ENCODE measurements around the gene PABPN1. TPM values are rescaled to one million over a fixed set of nuclear protein-coding genes. Genes with fewer than 3 reads are reported as not detected.

The PABPN1 gene
- total and polyA plus RNA-seq, 2 of the 13 experiments (the other 11 are each of a cell fraction or from before 2014, with no cell fraction given), result 233 to 524 TPM

DNA sequence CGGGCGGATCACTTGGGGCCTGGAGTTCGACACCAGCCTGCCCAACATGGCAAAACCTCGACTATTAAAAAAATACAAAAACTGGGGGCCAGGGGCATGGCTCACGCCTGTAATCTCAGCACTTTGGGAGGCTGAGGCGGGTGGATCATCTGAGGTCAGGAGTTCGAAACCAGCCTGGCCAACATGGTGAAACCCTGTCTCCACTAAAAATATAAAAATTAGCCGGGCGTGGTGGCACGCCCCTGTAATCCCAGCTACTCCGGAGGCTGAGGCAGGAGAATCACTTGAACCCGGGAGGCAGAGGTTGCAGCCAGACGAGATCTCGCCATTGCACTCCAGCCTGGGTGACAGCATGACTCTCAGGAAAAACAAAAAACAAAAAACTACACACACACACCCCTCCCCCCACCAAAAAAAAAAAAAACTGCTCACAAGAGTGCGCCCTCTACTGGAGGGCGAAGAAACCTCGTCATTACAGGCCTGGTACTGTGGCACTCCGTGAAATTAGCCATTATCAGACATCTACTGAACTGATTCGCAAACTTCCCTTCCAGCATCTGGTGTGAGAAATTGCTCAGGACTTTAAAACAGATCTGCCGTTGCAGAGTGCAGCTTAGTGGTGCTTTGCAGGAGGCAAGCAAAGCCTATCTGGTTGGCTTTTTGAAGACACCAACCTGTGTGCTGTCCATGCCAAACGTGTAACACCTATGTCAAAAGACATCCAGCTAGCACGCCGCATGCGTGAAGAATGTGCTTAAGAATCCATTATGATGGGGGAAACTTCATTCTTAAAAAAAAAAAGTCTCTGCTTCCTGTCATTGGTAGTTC, 26.3 kb upstream of the PABPN1 start (continued):
- TF ChIP-seq, protein P1, sequence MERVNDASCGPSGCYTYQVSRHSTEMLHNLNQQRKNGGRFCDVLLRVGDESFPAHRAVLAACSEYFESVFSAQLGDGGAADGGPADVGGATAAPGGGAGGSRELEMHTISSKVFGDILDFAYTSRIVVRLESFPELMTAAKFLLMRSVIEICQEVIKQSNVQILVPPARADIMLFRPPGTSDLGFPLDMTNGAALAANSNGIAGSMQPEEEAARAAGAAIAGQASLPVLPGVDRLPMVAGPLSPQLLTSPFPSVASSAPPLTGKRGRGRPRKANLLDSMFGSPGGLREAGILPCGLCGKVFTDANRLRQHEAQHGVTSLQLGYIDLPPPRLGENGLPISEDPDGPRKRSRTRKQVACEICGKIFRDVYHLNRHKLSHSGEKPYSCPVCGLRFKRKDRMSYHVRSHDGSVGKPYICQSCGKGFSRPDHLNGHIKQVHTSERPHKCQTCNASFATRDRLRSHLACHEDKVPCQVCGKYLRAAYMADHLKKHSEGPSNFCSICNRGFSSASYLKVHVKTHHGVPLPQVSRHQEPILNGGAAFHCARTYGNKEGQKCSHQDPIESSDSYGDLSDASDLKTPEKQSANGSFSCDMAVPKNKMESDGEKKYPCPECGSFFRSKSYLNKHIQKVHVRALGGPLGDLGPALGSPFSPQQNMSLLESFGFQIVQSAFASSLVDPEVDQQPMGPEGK (CRISPR knock-in tag; IDR thresholded peaks at IDR 0.05), result peak; percentile 76
- TF ChIP-seq ZNF207 (IDR thresholded peaks at IDR 0.05; ENCODE audit: borderline replicate concordance) (no peak), HOXA9 (CRISPR knock-in tag; IDR thresholded peaks at IDR 0.05; ENCODE audit: borderline replicate concordance) (no peak), IRX3 (CRISPR knock-in tag; IDR thresholded peaks at IDR 0.05; ENCODE audit: borderline replicate concordance, low read depth) (no peak), SOX13 (IDR thresholded peaks at IDR 0.05) (0 out of 2 replicates have a peak, but pooled peaks have one; percentile 46), SOX13 (CRISPR knock-in tag; conservative IDR thresholded peaks at IDR 0.05 in 1 of 2, IDR thresholded peaks at IDR 0.05 in 1 of 2) (0 out of 4 replicates have a peak, but pooled peaks of 1 of the 2 experiments have one; percentile 5), ZNF605 (CRISPR knock-in tag; IDR thresholded peaks at IDR 0.05) (peak; percentile 96), YY1 (IDR thresholded peaks at IDR 0.05; ENCODE audit: insufficient read depth, insufficient replicate concordance, low read depth, low read length) (peak; percentile 37), ZNF143 (CRISPR knock-in tag; IDR thresholded peaks at IDR 0.05) (peak; percentile 43; the same call in 1 of the 2 replicates), MIXL1 (CRISPR knock-in tag; IDR thresholded peaks at IDR 0.05) (peak; percentile 18; the same call in 1 of the 2 replicates), ZNF746 (CRISPR knock-in tag; IDR thresholded peaks at IDR 0.05) (peak; percentile 53; the same call in 1 of the 2 replicates), ZNF549 (CRISPR knock-in tag; IDR thresholded peaks at IDR 0.05) (0 out of 2 replicates have a peak, but pooled peaks have one; percentile 56), ZNF572 (CRISPR knock-in tag; IDR thresholded peaks at IDR 0.05) (no peak; the same call in 1 of the 2 replicates), CBX1 (IDR thresholded peaks at IDR 0.05; ENCODE audit: low read depth) (no peak), NCOA5 (CRISPR knock-in tag; IDR thresholded peaks at IDR 0.05) (peak; percentile 74; the same call in 1 of the 2 replicates), ZNF644 (CRISPR knock-in tag; IDR thresholded peaks at IDR 0.05; ENCODE audit: low read depth) (no peak)
- TF ChIP-seq, protein P2, sequence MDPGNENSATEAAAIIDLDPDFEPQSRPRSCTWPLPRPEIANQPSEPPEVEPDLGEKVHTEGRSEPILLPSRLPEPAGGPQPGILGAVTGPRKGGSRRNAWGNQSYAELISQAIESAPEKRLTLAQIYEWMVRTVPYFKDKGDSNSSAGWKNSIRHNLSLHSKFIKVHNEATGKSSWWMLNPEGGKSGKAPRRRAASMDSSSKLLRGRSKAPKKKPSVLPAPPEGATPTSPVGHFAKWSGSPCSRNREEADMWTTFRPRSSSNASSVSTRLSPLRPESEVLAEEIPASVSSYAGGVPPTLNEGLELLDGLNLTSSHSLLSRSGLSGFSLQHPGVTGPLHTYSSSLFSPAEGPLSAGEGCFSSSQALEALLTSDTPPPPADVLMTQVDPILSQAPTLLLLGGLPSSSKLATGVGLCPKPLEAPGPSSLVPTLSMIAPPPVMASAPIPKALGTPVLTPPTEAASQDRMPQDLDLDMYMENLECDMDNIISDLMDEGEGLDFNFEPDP (CRISPR knock-in tag; conservative IDR thresholded peaks at IDR 0.05), result no peak
- TF ChIP-seq, protein P3, sequence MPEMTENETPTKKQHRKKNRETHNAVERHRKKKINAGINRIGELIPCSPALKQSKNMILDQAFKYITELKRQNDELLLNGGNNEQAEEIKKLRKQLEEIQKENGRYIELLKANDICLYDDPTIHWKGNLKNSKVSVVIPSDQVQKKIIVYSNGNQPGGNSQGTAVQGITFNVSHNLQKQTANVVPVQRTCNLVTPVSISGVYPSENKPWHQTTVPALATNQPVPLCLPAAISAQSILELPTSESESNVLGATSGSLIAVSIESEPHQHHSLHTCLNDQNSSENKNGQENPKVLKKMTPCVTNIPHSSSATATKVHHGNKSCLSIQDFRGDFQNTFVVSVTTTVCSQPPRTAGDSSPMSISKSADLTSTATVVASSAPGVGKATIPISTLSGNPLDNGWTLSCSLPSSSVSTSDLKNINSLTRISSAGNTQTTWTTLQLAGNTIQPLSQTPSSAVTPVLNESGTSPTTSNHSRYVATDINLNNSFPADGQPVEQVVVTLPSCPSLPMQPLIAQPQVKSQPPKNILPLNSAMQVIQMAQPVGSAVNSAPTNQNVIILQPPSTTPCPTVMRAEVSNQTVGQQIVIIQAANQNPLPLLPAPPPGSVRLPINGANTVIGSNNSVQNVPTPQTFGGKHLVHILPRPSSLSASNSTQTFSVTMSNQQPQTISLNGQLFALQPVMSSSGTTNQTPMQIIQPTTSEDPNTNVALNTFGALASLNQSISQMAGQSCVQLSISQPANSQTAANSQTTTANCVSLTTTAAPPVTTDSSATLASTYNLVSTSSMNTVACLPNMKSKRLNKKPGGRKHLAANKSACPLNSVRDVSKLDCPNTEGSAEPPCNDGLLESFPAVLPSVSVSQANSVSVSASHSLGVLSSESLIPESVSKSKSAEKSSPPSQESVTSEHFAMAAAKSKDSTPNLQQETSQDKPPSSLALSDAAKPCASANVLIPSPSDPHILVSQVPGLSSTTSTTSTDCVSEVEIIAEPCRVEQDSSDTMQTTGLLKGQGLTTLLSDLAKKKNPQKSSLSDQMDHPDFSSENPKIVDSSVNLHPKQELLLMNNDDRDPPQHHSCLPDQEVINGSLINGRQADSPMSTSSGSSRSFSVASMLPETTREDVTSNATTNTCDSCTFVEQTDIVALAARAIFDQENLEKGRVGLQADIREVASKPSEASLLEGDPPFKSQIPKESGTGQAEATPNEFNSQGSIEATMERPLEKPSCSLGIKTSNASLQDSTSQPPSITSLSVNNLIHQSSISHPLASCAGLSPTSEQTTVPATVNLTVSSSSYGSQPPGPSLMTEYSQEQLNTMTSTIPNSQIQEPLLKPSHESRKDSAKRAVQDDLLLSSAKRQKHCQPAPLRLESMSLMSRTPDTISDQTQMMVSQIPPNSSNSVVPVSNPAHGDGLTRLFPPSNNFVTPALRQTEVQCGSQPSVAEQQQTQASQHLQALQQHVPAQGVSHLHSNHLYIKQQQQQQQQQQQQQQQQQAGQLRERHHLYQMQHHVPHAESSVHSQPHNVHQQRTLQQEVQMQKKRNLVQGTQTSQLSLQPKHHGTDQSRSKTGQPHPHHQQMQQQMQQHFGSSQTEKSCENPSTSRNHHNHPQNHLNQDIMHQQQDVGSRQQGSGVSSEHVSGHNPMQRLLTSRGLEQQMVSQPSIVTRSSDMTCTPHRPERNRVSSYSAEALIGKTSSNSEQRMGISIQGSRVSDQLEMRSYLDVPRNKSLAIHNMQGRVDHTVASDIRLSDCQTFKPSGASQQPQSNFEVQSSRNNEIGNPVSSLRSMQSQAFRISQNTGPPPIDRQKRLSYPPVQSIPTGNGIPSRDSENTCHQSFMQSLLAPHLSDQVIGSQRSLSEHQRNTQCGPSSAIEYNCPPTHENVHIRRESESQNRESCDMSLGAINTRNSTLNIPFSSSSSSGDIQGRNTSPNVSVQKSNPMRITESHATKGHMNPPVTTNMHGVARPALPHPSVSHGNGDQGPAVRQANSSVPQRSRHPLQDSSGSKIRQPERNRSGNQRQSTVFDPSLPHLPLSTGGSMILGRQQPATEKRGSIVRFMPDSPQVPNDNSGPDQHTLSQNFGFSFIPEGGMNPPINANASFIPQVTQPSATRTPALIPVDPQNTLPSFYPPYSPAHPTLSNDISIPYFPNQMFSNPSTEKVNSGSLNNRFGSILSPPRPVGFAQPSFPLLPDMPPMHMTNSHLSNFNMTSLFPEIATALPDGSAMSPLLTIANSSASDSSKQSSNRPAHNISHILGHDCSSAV (CRISPR knock-in tag; IDR thresholded peaks at IDR 0.05; ENCODE audit: borderline replicate concordance), result no peak
